Occipital lobe (tissue), 2 donors: Measurements from ENCODE around the gene PEX16. TPM values are rescaled to one million over a fixed set of nuclear protein-coding genes. Genes with fewer than 3 reads are reported as not detected.

ENCODE experiments used
- DNase-seq: peaks from one replicate; lab custom pipeline; 2025; lab: John Stamatoyannopoulos, UW
- total RNA-seq: library from RNA; depleted of rRNA; stranded (reverse); fragments of >200 nt; gene quantifications from one replicate; pipeline ENCODE4 v1.2.3, GENCODE V29; 2014

PEX16 gene
- total RNA-seq, 1 donor from 2014 or later: 19.0 TPM

- DNase-seq: no peak
These were observed 14.1 kb upstream of the PEX16 start for GRCh38 chr11:45931739-45932138.

GRCh38 chr11:45930951-45931570 is 13.4 kb upstream of the PEX16 start:
- DNase-seq: no peak

- no peak for DNase-seq
These were observed 12.5 kb upstream of the PEX16 start for GRCh38 chr11:45930031-45930794.

- no peak for DNase-seq
These were observed 11.9 kb upstream of the PEX16 start for GRCh38 chr11:45929486-45930030.

GRCh38 chr11:45928535-45929215 is 11.0 kb upstream of the PEX16 start:
- no peak for DNase-seq

- DNase-seq: no peak
These were observed 10.2 kb upstream of the PEX16 start for GRCh38 chr11:45927684-45928413.

GRCh38 chr11:45927332-45927683 is 9.6 kb upstream of the PEX16 start:
- no peak for DNase-seq

- no peak for DNase-seq
These were observed 9.1 kb upstream of the PEX16 start for GRCh38 chr11:45926536-45927331.

- DNase-seq: no peak
These were observed 8.3 kb upstream of the PEX16 start for GRCh38 chr11:45926001-45926401.

GRCh38 chr11:45925550-45925949 is 7.9 kb upstream of the PEX16 start:
- no peak for DNase-seq

- DNase-seq: no peak
These were observed 7.2 kb upstream of the PEX16 start for GRCh38 chr11:45924927-45925326.

GRCh38 chr11:45924036-45924915 is 6.6 kb upstream of the PEX16 start:
- no peak for DNase-seq

- no peak for DNase-seq
These were observed 4.9 kb upstream of the PEX16 start, which contains the start of gene LARGE2 for GRCh38 chr11:45922425-45923082. TSS of gene LARGE2 (plus strand) at chr11:45922656. CDS start at chr11:45922883, 227 bp downstream.

- no peak for DNase-seq
These were observed 4.1 kb upstream of the PEX16 start for GRCh38 chr11:45921561-45922424.

GRCh38 chr11:45920531-45921477 is 3.1 kb upstream of the PEX16 start:
- DNase-seq: no peak

- no peak for DNase-seq
These were observed 2.3 kb upstream of the PEX16 start for GRCh38 chr11:45919806-45920530.
